Ovary (tissue), 9 donors: ENCODE data around the gene GNB1L. TPM values are rescaled to one million over a fixed set of nuclear protein-coding genes. Genes with fewer than 3 reads are reported as not detected.

Experiments used
- DNase-seq, 5 donors: peaks; one replicate each; pipeline ENCODE4 v3.0.0-alpha.2; 2019 to 2020
- H3K27ac ChIP-seq, 2 donors: fragments of 200-600 bp; one replicate each; pipeline versions ENCODE4 v1.5.1 to v1.8.0; 2019 to 2022
- H3K27me3 ChIP-seq: fragments of 200-600 bp; one replicate; pipeline ENCODE4 v1.8.0; 2022
- H3K36me3 ChIP-seq: fragments of 200-600 bp; sonication (generic); one replicate; pipeline ENCODE4 v1.5.1; 2019
- H3K4me1 ChIP-seq: one replicate; pipeline ENCODE4 v1.8.1; 2013; ENCODE audit warnings: mild to moderate bottlenecking, moderate library complexity; ENCODE audit not compliant: insufficient read depth
- H3K4me3 ChIP-seq: fragments of 200-600 bp; sonication (generic); one replicate; pipeline ENCODE4 v1.5.1; 2017
- H3K9me3 ChIP-seq, 2 donors: fragments of 200-600 bp in 1 of 2; sonication (generic) in 1 of 2; one replicate each; pipeline versions ENCODE4 v1.5.1 to v1.8.1; 2013 to 2019; ENCODE audit warnings: mild to moderate bottlenecking in 1 of 2, moderate library complexity in 1 of 2
- EP300 ChIP-seq: sonication (generic); formaldehyde crosslinking; IDR thresholded peaks from one replicate; pipeline ENCODE4 v1.6.1; 2017; ENCODE audit warnings: antibody characterized with exemption
- POLR2A ChIP-seq: fragments of 450-650 bp; IDR thresholded peaks from one replicate; pipeline ENCODE4 v1.6.1; 2017; ENCODE audit warnings: antibody characterized with exemption, mild to moderate bottlenecking, moderate library complexity
- WGBS, 3 donors: extraction: QIAGEN DNeasy Blood & Tissue Kit in 1 of 3; methylation state at CpG; one replicate each; pipeline versions ENCODE4 v1.1.5 to v1.1.7; 2013 to 2017; 5-methylcytosine and 5-hydroxymethylcytosine counted together
- intact Hi-C, 4 donors: fragments of 100-400 bp; cut with DNase I; formaldehyde crosslinking; loops; one replicate each; pipeline versions ENCODE4 v1.11.0 to v1.15.1; 2022 to 2023
- polyA plus RNA-seq, 2 donors: library from polyadenylated mRNA; stranded (reverse); fragments of 200-250 nt in 1 of 2; fragments of 350-450 nt in 1 of 2; fragmentation: Illumina TruSeq in 1 of 2; extraction: RNeasy Lipid Tissue Mini Kit (QIAGEN cat#74804) in 1 of 2; gene quantifications; one replicate each; pipeline ENCODE4 v1.2.3, GENCODE V29; 2013 to 2014
- total RNA-seq, 7 donors: library from RNA; depleted of rRNA in 2 of 7; stranded (reverse); fragments of >200 nt in 2 of 7; fragmentation: NEBNext Ultra II Directional in 3 of 7; extraction: Animal tissue kit (Norgen Biotek cat#: 25700) in 3 of 7; gene quantifications; one replicate each; pipeline versions ENCODE4 v1.1.0 to v1.2.4, GENCODE V29; 2016 to 2023
- TF ChIP-seq, protein P1 (sequence below), 3 donors: fragments of 450-650 bp in 2 of 3; fragments of 200-600 bp in 1 of 3; IDR thresholded peaks; one replicate each; pipeline versions ENCODE4 v1.5.1 to v1.8.0; 2016 to 2022; ENCODE audit warnings: antibody characterized with exemption in 3 of 3, mild to moderate bottlenecking in 1 of 3
- donor health status: DM: no; HTN: no; CAD: no; lungs with moderate emphysema.
- donor health status: DM: no; HTN: no; CAD: no.
- donor health status: Bipolar disorder and iron deficiency.
- donor health status: DM: yes; HTN: yes; CAD: no.
- donor health status: DM: no; HTN: no; CAD: no.
- donor health status: DM: yes; HTN: yes; CAD: no.

GNB1L gene
- total and polyA plus RNA-seq, 9 donors = 3.1 to 14.9 (median 5.8) TPM; not detected in 1

- WGBS, 3 donors = 39 to 66% (median 41%) methylated on average over 4 of the region's 4 CpGs
- no peaks in the 10 kb centered on the region for H3K36me3 ChIP-seq
- no peaks in the 10 kb centered on the region for H3K4me1 ChIP-seq
- TF ChIP-seq POLR2A = no peak
- TF ChIP-seq EP300 = no peak
- TF ChIP-seq, protein P1, sequence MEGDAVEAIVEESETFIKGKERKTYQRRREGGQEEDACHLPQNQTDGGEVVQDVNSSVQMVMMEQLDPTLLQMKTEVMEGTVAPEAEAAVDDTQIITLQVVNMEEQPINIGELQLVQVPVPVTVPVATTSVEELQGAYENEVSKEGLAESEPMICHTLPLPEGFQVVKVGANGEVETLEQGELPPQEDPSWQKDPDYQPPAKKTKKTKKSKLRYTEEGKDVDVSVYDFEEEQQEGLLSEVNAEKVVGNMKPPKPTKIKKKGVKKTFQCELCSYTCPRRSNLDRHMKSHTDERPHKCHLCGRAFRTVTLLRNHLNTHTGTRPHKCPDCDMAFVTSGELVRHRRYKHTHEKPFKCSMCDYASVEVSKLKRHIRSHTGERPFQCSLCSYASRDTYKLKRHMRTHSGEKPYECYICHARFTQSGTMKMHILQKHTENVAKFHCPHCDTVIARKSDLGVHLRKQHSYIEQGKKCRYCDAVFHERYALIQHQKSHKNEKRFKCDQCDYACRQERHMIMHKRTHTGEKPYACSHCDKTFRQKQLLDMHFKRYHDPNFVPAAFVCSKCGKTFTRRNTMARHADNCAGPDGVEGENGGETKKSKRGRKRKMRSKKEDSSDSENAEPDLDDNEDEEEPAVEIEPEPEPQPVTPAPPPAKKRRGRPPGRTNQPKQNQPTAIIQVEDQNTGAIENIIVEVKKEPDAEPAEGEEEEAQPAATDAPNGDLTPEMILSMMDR (IDR thresholded peaks at IDR 0.05) = no peak
- H3K9me3 ChIP-seq = no peaks in the 10 kb centered on the region
- no peak for DNase-seq
- no peaks in the 10 kb centered on the region for H3K27me3 ChIP-seq
- no peak overlapping the region for H3K27ac ChIP-seq
- H3K4me3 ChIP-seq = no peak overlapping the region
- intact Hi-C loops = no loop called here
These were observed 82.3 kb downstream of the GNB1L start for GRCh38 chr22:19772422-19772672.

DNA sequence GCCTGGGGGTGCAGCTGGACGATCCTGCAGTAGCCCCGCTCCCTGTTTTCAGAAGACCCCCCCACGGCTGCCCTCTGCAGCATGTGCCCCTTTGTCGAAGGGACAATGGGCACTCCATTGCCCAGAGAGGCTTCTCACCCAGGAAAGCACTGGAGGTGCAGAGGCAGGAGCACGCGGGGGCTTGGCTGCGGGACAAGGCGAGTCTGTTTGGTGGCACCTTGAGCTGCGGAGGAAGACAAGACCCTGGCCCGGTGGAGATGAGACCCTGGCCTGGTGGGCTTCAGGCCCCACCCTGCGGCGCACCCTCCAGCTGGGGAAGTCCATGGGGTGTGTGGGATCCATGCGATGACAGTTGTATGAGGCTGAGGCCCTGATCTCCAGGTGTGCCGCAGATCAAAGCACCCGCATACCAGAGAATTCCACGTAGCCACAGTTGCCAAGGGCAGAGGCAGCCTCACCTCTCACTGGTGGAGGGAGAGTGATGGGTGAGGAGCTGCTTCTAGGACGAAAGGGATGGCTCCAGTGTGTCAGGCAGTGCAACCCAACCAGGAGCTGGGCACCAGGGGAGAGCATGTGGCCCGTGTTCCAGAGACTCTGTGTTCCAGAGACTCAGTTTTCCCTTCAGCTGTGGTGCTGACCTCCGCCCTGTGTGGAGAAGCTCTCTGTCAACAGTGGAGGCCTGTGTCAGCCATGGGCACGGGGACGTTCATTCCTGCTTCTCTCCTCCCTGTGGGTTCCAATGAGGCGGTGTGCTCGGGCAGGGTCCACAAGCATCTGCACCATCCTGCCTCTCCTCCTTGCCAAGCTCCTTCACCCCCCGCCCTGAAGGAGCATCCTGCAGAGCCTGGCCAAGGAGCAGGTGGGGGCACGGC, 84.1 kb downstream of the GNB1L start:
- no peaks in the 10 kb centered on the region for H3K4me1 ChIP-seq
- H3K9me3 ChIP-seq = no peaks in the 10 kb centered on the region
- H3K4me3 ChIP-seq = no peak overlapping the region
- intact Hi-C loops = no loop called here
- no peaks in the 10 kb centered on the region for H3K36me3 ChIP-seq
- TF ChIP-seq EP300 = no peak
- TF ChIP-seq POLR2A = no peak
- TF ChIP-seq, protein P1 (IDR thresholded peaks at IDR 0.05) = no peak
- 77 to 85% (median 80%) methylated on average over 24 to 25 of the region's 25 CpGs for whole genome bisulfite sequencing, 3 donors
- H3K27me3 ChIP-seq = no peaks in the 10 kb centered on the region
- peak in 1 of 5 donors; percentile 6 for DNase-seq
- H3K27ac ChIP-seq = no peak overlapping the region

DNA sequence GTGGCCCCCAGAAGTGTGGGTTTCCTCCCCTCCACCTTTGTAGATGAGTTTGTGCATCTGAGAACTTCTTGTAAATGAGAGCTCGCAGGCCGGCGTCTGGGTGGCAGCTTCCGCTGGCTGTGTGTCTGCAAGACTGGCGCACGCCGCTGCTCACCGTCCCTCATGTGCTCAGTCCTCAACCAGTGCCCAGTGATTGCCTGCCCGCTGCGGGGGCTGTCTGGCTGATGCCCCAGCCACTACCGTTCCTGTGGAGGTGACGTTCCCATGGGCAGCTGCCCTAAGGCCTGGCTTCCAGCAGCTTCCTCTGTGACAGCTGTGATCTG, 85.3 kb downstream of the GNB1L start:
- WGBS, 3 donors = 87 to 91% (median 90%) methylated on average over 12 of the region's 12 CpGs
- H3K9me3 ChIP-seq = no peaks in the 10 kb centered on the region
- no peak overlapping the region for H3K4me3 ChIP-seq
- H3K4me1 ChIP-seq = no peaks in the 10 kb centered on the region
- intact Hi-C loops = no loop called here
- H3K27ac ChIP-seq = no peak overlapping the region
- TF ChIP-seq, protein P1 (IDR thresholded peaks at IDR 0.05) = no peak
- TF ChIP-seq POLR2A (no peak), EP300 (no peak)
- DNase-seq = no peak
- no peaks in the 10 kb centered on the region for H3K27me3 ChIP-seq
- H3K36me3 ChIP-seq = no peaks in the 10 kb centered on the region

- TF ChIP-seq EP300 = no peak
- TF ChIP-seq, protein P1 (IDR thresholded peaks at IDR 0.05) = no peak
- no peak for TF ChIP-seq POLR2A
- no peak overlapping the region for H3K27ac ChIP-seq
- DNase-seq = peak in 1 of 5 donors; percentile 33
- H3K4me3 ChIP-seq = no peak overlapping the region
- intact Hi-C loops = no loop called here
- WGBS, 3 donors = 17 to 23% (median 20%) methylated on average over 34 to 35 of the region's 35 CpGs
- no peaks in the 10 kb centered on the region for H3K27me3 ChIP-seq
- H3K36me3 ChIP-seq = no peaks in the 10 kb centered on the region
- H3K9me3 ChIP-seq = no peaks in the 10 kb centered on the region
- no peaks in the 10 kb centered on the region for H3K4me1 ChIP-seq
These were observed 87.0 kb downstream of the GNB1L start for GRCh38 chr22:19767427-19768341.
